ENCODE data around the gene GIMAP4. TPM values are rescaled to one million over a fixed set of nuclear protein-coding genes. Genes with fewer than 3 reads are reported as not detected.

GIMAP4 gene
- total and polyA plus RNA-seq, 9 of the 15 experiments (the other 6 are each of a cell fraction or from before 2014, with no cell fraction given) = 0.42 TPM; not detected in 8

GRCh38 chr7:150620061-150620460, 52.9 kb downstream of the GIMAP4 start:
- no peak for FAIRE-seq
- in situ Hi-C loops (cut with MboI) = no loop called here
- ChIA-PET CTCF (ENCODE audit: low intra/inter-chr PET ratio) (no interaction called here), POLR2A (no interaction called here)
- WGBS (ENCODE audit: insufficient coverage, low coverage, missing lambda C conversion rate) = 2% methylated on average over 3 of the region's 3 CpGs
- Histone ChIP-seq H3K4me1 (replicated peaks in 1 of 2; ENCODE audit: control insufficient read depth in 2 of 2, insufficient read depth in 2 of 2, low read length in 2 of 2) (no peaks in the 10 kb centered on the region), H4K20me1 (replicated peaks; ENCODE audit: control insufficient read depth, insufficient read depth, low read length) (no peaks in the 10 kb centered on the region), H3K27me3 (ENCODE audit: control insufficient read depth in 2 of 2, insufficient read depth in 2 of 2, low read length in 2 of 2) (no peaks in the 10 kb centered on the region), H2AFZ (ENCODE audit: low read depth, low read length) (no peak overlapping the region), H3K79me2 (ENCODE audit: control insufficient read depth, insufficient read depth, low read length) (no peaks in the 10 kb centered on the region), H3K9me3 (replicated peaks; ENCODE audit: control insufficient read depth, insufficient read depth, low read depth, low read length) (no peaks in the 10 kb centered on the region), H3K9me1 (ENCODE audit: control insufficient read depth, insufficient read depth, low read length) (no peaks in the 10 kb centered on the region), H3K27ac (ENCODE audit: extremely low read depth, low read depth, low read length) (no peak overlapping the region), H3K4me2 (ENCODE audit: insufficient read depth, low read length) (no peak overlapping the region), H3K9ac (ENCODE audit: insufficient read depth in 1 of 2, low read depth in 2 of 2, low read length in 2 of 2) (no peak overlapping the region), H3K4me3 (no peak overlapping the region), H3K36me3 (ENCODE audit: control insufficient read depth, insufficient read depth, low read length) (no peaks in the 10 kb centered on the region)
- BruUV-seq (replicated peaks) = no TSS peak
- no peak for DNase-seq (ENCODE audit: extremely low read depth in 1 of 4, low spot score in 3 of 4)
- TF ChIP-seq GABPB2 (CRISPR knock-in tag; conservative IDR thresholded peaks at IDR 0.05) (no peak), ZNF134 (CRISPR knock-in tag; conservative IDR thresholded peaks at IDR 0.05) (no peak), RBM25 (IDR thresholded peaks at IDR 0.05; ENCODE audit: low read depth, low read length, severe bottlenecking) (no peak), ZFPM2 (CRISPR knock-in tag; IDR thresholded peaks at IDR 0.05) (no peak), KLF16 (IDR thresholded peaks at IDR 0.05) (no peak), ZNF668 (CRISPR knock-in tag; IDR thresholded peaks at IDR 0.05) (no peak), POLR2AphosphoS5 (IDR thresholded peaks at IDR 0.05; ENCODE audit: control insufficient read depth, insufficient read depth, low read depth, low read length) (no peak), PHB2 (IDR thresholded peaks at IDR 0.05; ENCODE audit: low read depth) (no peak), ZBTB40 (IDR thresholded peaks at IDR 0.05) (no peak), ZBTB40 (CRISPR knock-in tag; IDR thresholded peaks at IDR 0.05) (no peak)
- intact Hi-C loops (cut with micrococcal nuclease) = no loop called here
- ATAC-seq = no peak

Data from K562 (cell line).